GM12878 (cell line): Measurements from ENCODE around the gene SNCAIP.

Experiments
- CBFB ChIP-seq: IDR thresholded peaks from 2 replicates; pipeline ENCODE4 v1.6.1; 2016; ENCODE audit warnings: antibody characterized with exemption, low read depth
- HDGF ChIP-seq: fragments of 450-650 bp; IDR thresholded peaks from 2 replicates; pipeline ENCODE4 v1.6.1; 2016; ENCODE audit warnings: antibody characterized with exemption
- JUND ChIP-seq: IDR thresholded peaks from 2 replicates; pipeline ENCODE4 v1.6.1; 2012; ENCODE audit warnings: low read depth, mild to moderate bottlenecking, low read length, improper control_type of control experiment, moderate library complexity
- NRF1 ChIP-seq: conservative IDR thresholded peaks from 2 replicates; pipeline ENCODE4 v1.6.1; 2011; ENCODE audit warnings: mild to moderate bottlenecking, low read depth, low read length, improper control_type of control experiment
- POLR2A ChIP-seq: IDR thresholded peaks from 2 replicates; pipeline ENCODE4 v1.6.1; 2011; ENCODE audit warnings: low read depth, mild to moderate bottlenecking, low read length
- RAD21 ChIP-seq: IDR thresholded peaks from 2 replicates; pipeline ENCODE4 v1.6.1; 2011; ENCODE audit warnings: mild to moderate bottlenecking, low read depth, low read length, moderate library complexity; ENCODE audit not compliant: insufficient read depth
- SMARCA5 ChIP-seq: fragments of 450-650 bp; IDR thresholded peaks from 2 replicates; pipeline ENCODE4 v1.6.1; 2017; ENCODE audit warnings: mild to moderate bottlenecking
- SMC3 ChIP-seq: IDR thresholded peaks from 2 replicates; pipeline ENCODE4 v1.6.1; 2011; ENCODE audit warnings: low read length, improper control_type of control experiment, borderline replicate concordance
- SUZ12 ChIP-seq: fragments of 200-600 bp; sonication (generic); IDR thresholded peaks from one replicate; pipeline ENCODE4 v1.6.1; 2018; ENCODE audit warnings: antibody characterized with exemption, mild to moderate bottlenecking; ENCODE audit not compliant: unreplicated experiment
- TAF1 ChIP-seq: IDR thresholded peaks from 2 replicates; pipeline ENCODE4 v1.6.1; 2011; ENCODE audit warnings: mild to moderate bottlenecking, low read depth, low read length, borderline replicate concordance
- TF ChIP-seq, protein P1 (sequence below), 3 experiments: IDR thresholded peaks in 2 of 3; conservative IDR thresholded peaks in 1 of 3; 2 replicates each; pipeline ENCODE4 v1.5.1; 2011; ENCODE audit warnings: low read depth in 3 of 3, low read length in 3 of 3, mild to moderate bottlenecking in 3 of 3, control low read depth in 2 of 3, moderate library complexity in 2 of 3, inconsistent platforms in 1 of 3, mixed read lengths in 1 of 3; ENCODE audit not compliant: control insufficient read depth in 2 of 3, insufficient read depth in 1 of 3; ENCODE audit errors: extremely low read depth in 1 of 3
- TF ChIP-seq, protein P2 (sequence below): IDR thresholded peaks from 2 replicates; pipeline ENCODE4 v1.6.1; 2012; ENCODE audit warnings: low read length, inconsistent platforms
- TF ChIP-seq, protein P3 (sequence below): IDR thresholded peaks from 2 replicates; pipeline ENCODE4 v1.6.1; 2012; ENCODE audit warnings: mild to moderate bottlenecking, low read depth, low read length

DNA sequence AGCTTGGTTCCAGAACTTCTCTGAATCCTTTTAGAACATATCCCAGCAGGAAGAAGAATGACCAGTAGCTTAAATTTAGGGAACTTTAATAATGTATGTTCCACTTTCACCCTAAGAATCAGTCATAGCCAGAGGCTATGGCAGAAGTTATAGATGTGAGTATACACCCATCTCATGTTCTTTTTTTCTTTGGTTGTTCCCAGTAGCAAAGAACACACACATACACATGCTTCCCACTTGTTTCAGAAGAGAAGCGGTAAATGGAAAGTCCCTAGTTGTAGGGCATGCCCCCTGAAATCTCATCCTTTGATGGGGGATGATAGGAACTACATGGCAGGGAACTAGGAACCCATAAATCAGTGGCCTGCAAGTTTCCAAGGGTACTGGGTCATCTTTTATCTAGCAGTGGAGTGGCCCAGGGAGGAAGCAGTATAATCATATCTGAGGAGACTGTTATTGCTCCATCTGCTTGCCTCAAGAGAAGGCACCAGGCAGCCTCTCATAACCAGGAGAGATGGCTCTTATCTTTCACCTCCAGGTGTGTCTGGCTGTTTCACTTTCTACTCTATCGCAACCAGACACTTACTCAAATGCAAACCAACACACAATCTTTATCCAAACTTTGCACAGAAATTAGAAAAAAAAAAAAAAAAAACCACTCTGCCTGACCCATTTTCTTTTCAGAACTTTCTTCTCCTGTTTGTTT, 109.5 kb downstream of the SNCAIP start:
- TF ChIP-seq TAF1 = no peak
- TF ChIP-seq, protein P1, sequence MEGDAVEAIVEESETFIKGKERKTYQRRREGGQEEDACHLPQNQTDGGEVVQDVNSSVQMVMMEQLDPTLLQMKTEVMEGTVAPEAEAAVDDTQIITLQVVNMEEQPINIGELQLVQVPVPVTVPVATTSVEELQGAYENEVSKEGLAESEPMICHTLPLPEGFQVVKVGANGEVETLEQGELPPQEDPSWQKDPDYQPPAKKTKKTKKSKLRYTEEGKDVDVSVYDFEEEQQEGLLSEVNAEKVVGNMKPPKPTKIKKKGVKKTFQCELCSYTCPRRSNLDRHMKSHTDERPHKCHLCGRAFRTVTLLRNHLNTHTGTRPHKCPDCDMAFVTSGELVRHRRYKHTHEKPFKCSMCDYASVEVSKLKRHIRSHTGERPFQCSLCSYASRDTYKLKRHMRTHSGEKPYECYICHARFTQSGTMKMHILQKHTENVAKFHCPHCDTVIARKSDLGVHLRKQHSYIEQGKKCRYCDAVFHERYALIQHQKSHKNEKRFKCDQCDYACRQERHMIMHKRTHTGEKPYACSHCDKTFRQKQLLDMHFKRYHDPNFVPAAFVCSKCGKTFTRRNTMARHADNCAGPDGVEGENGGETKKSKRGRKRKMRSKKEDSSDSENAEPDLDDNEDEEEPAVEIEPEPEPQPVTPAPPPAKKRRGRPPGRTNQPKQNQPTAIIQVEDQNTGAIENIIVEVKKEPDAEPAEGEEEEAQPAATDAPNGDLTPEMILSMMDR (IDR thresholded peaks at IDR 0.05 in 2 of 3, conservative IDR thresholded peaks at IDR 0.05 in 1 of 3; ENCODE audit: control insufficient read depth in 2 of 3, extremely low read depth in 1 of 3, insufficient read depth in 1 of 3, low read depth in 3 of 3, low read length in 3 of 3) = no peak
- TF ChIP-seq SMARCA5 = no peak
- no peak for TF ChIP-seq JUND
- no peak for TF ChIP-seq POLR2A
- no peak for TF ChIP-seq SMC3
- TF ChIP-seq, protein P2, sequence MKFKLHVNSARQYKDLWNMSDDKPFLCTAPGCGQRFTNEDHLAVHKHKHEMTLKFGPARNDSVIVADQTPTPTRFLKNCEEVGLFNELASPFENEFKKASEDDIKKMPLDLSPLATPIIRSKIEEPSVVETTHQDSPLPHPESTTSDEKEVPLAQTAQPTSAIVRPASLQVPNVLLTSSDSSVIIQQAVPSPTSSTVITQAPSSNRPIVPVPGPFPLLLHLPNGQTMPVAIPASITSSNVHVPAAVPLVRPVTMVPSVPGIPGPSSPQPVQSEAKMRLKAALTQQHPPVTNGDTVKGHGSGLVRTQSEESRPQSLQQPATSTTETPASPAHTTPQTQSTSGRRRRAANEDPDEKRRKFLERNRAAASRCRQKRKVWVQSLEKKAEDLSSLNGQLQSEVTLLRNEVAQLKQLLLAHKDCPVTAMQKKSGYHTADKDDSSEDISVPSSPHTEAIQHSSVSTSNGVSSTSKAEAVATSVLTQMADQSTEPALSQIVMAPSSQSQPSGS = peak; percentile 31; the same call in 1 of the 2 replicates
- no peak for TF ChIP-seq NRF1
- TF ChIP-seq RAD21 = no peak
- no peak for TF ChIP-seq SUZ12
- no peak for TF ChIP-seq HDGF
- no peak for TF ChIP-seq CBFB
- TF ChIP-seq, protein P3, sequence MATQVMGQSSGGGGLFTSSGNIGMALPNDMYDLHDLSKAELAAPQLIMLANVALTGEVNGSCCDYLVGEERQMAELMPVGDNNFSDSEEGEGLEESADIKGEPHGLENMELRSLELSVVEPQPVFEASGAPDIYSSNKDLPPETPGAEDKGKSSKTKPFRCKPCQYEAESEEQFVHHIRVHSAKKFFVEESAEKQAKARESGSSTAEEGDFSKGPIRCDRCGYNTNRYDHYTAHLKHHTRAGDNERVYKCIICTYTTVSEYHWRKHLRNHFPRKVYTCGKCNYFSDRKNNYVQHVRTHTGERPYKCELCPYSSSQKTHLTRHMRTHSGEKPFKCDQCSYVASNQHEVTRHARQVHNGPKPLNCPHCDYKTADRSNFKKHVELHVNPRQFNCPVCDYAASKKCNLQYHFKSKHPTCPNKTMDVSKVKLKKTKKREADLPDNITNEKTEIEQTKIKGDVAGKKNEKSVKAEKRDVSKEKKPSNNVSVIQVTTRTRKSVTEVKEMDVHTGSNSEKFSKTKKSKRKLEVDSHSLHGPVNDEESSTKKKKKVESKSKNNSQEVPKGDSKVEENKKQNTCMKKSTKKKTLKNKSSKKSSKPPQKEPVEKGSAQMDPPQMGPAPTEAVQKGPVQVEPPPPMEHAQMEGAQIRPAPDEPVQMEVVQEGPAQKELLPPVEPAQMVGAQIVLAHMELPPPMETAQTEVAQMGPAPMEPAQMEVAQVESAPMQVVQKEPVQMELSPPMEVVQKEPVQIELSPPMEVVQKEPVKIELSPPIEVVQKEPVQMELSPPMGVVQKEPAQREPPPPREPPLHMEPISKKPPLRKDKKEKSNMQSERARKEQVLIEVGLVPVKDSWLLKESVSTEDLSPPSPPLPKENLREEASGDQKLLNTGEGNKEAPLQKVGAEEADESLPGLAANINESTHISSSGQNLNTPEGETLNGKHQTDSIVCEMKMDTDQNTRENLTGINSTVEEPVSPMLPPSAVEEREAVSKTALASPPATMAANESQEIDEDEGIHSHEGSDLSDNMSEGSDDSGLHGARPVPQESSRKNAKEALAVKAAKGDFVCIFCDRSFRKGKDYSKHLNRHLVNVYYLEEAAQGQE = no peak
